H9 (cell line): Measurements from ENCODE around the gene PIAS1. TPM values are rescaled to one million over a fixed set of nuclear protein-coding genes. Genes with fewer than 3 reads are reported as not detected.

Source experiments
- DNase-seq: peaks from one replicate; pipeline ENCODE4 v3.0.0-alpha.2; 2017
- H2AFZ ChIP-seq: one replicate; pipeline ENCODE4 v1.6.1; 2013; ENCODE audit warnings: mild to moderate bottlenecking, low read length, control low read depth, moderate library complexity
- H2AK5ac ChIP-seq: 2 replicates; pipeline ENCODE4 v1.6.1; 2013; ENCODE audit warnings: low read length, control low read depth, mixed read lengths; ENCODE audit not compliant: insufficient read length
- H2BK120ac ChIP-seq: one replicate; pipeline ENCODE4 v1.6.1; 2013; ENCODE audit warnings: low read depth, mild to moderate bottlenecking, low read length, control low read depth, inconsistent platforms; ENCODE audit not compliant: poor library complexity, severe bottlenecking
- H2BK12ac ChIP-seq: 2 replicates; pipeline ENCODE4 v1.6.1; 2013; ENCODE audit warnings: low read length, control low read depth, mixed read lengths, low read depth; ENCODE audit not compliant: insufficient read length
- H2BK15ac ChIP-seq: 2 replicates; pipeline ENCODE4 v1.6.1; 2013; ENCODE audit warnings: low read depth, low read length, control low read depth
- H2BK20ac ChIP-seq: one replicate; pipeline ENCODE4 v1.6.1; 2013; ENCODE audit warnings: low read depth, mild to moderate bottlenecking, low read length, control low read depth, inconsistent platforms; ENCODE audit not compliant: poor library complexity, severe bottlenecking
- H2BK5ac ChIP-seq: 2 replicates; pipeline ENCODE4 v1.6.1; 2013; ENCODE audit warnings: low read length, control low read depth, mixed read lengths; ENCODE audit not compliant: insufficient read length
- H3K14ac ChIP-seq: 2 replicates; pipeline ENCODE4 v1.6.1; 2013; ENCODE audit warnings: low read length, control low read depth; ENCODE audit not compliant: insufficient read depth
- H3K18ac ChIP-seq: 2 replicates; pipeline ENCODE4 v1.6.1; 2013; ENCODE audit warnings: low read depth, mild to moderate bottlenecking, mixed read lengths, low read length, control low read depth; ENCODE audit not compliant: insufficient read length
- H3K23ac ChIP-seq: 2 replicates; pipeline ENCODE4 v1.6.1; 2013; ENCODE audit warnings: low read length, control low read depth, mixed read lengths, low read depth; ENCODE audit not compliant: insufficient read length
- H3K23me2 ChIP-seq: 2 replicates; pipeline ENCODE4 v1.6.1; 2013; ENCODE audit warnings: low read depth, mild to moderate bottlenecking, mixed read lengths, low read length, control low read depth; ENCODE audit not compliant: insufficient read length, poor library complexity, severe bottlenecking
- H3K27ac ChIP-seq: 2 replicates; pipeline ENCODE4 v1.5.1; 2013; ENCODE audit warnings: low read length, control low read depth, mixed read lengths, low read depth; ENCODE audit not compliant: insufficient read length
- H3K27me3 ChIP-seq: 2 replicates; pipeline ENCODE4 v1.6.1; 2013; ENCODE audit warnings: low read length, control low read depth, inconsistent platforms; ENCODE audit not compliant: insufficient read depth
- H3K4ac ChIP-seq: 2 replicates; pipeline ENCODE4 v1.6.1; 2013; ENCODE audit warnings: low read depth, mild to moderate bottlenecking, control low read depth, inconsistent platforms, low read length, moderate library complexity
- H3K4me1 ChIP-seq: 2 replicates; pipeline ENCODE4 v1.6.1; 2013; ENCODE audit warnings: low read length, control low read depth, inconsistent platforms; ENCODE audit not compliant: insufficient read depth
- H3K4me2 ChIP-seq: 2 replicates; pipeline ENCODE4 v1.6.1; 2013; ENCODE audit warnings: low read length, control low read depth, mixed read lengths; ENCODE audit not compliant: insufficient read length, insufficient read depth
- H3K56ac ChIP-seq: 2 replicates; pipeline ENCODE4 v1.6.1; 2013; ENCODE audit warnings: low read depth, mild to moderate bottlenecking, mixed read lengths, low read length, control low read depth; ENCODE audit not compliant: insufficient read length
- H3K79me1 ChIP-seq: 2 replicates; pipeline ENCODE4 v1.6.1; 2013; ENCODE audit warnings: low read depth, mild to moderate bottlenecking, moderate library complexity, low read length, control low read depth, inconsistent platforms; ENCODE audit not compliant: insufficient read depth, poor library complexity, severe bottlenecking
- H3K79me2 ChIP-seq: 2 replicates; pipeline ENCODE4 v1.6.1; 2013; ENCODE audit warnings: low read length, control low read depth, inconsistent platforms; ENCODE audit not compliant: insufficient read depth
- H3K9ac ChIP-seq: 2 replicates; pipeline ENCODE4 v1.6.1; 2013; ENCODE audit warnings: low read length, control low read depth, mixed read lengths; ENCODE audit not compliant: insufficient read length; ENCODE audit errors: extremely low read depth
- H3K9me3 ChIP-seq: one replicate; pipeline ENCODE4 v1.6.1; 2013; ENCODE audit warnings: low read depth, low read length, inconsistent platforms; ENCODE audit not compliant: control insufficient read depth
- H3T11ph ChIP-seq: one replicate; pipeline ENCODE4 v1.6.1; 2013; ENCODE audit warnings: mild to moderate bottlenecking, low read length, control low read depth, inconsistent platforms
- H4K20me1 ChIP-seq: one replicate; pipeline ENCODE4 v1.6.1; 2013; ENCODE audit not compliant: control insufficient read depth, insufficient read length, insufficient read depth
- H4K5ac ChIP-seq: 2 replicates; pipeline ENCODE4 v1.6.1; 2013; ENCODE audit warnings: low read depth, mild to moderate bottlenecking, mixed read lengths, low read length, control low read depth; ENCODE audit not compliant: insufficient read length
- H4K8ac ChIP-seq: replicated peaks from 2 replicates; pipeline ENCODE4 v1.6.1; 2013; ENCODE audit warnings: low read length, control low read depth, mixed read lengths, low read depth; ENCODE audit not compliant: insufficient read length
- H4K91ac ChIP-seq: 2 replicates; pipeline ENCODE4 v1.6.1; 2013; ENCODE audit warnings: low read depth, mild to moderate bottlenecking, moderate library complexity, mixed read lengths, low read length, control low read depth; ENCODE audit not compliant: insufficient read length
- H3K27ac Mint-ChIP-seq, 3 experiments: 2 replicates in 2 of 3; 3 replicates in 1 of 3; pipeline ENCODE4 v1.8.0; 2020 to 2021; ENCODE audit warnings: mixed read lengths in 3 of 3, mild to moderate bottlenecking in 1 of 3, moderate library complexity in 1 of 3
- H3K27me3 Mint-ChIP-seq: 2 replicates; pipeline ENCODE4 v1.8.0; 2021; ENCODE audit warnings: low read depth, mild to moderate bottlenecking, moderate library complexity, mixed read lengths
- H3K36me3 Mint-ChIP-seq, 3 experiments: 2 replicates in 2 of 3; 3 replicates in 1 of 3; pipeline ENCODE4 v1.8.0; 2020 to 2021; ENCODE audit warnings: low read depth in 3 of 3, mixed read lengths in 3 of 3; ENCODE audit not compliant: insufficient read depth in 1 of 3
- H3K4me1 Mint-ChIP-seq, 2 experiments: 2 replicates each; pipeline ENCODE4 v1.8.0; 2020; ENCODE audit warnings: mixed read lengths in 2 of 2
- H3K4me3 Mint-ChIP-seq, 2 experiments: 2 replicates in 1 of 2; 3 replicates in 1 of 2; pipeline ENCODE4 v1.8.0; 2020 to 2021; ENCODE audit warnings: mild to moderate bottlenecking in 2 of 2, mixed read lengths in 2 of 2, moderate library complexity in 1 of 2
- H3K9me3 Mint-ChIP-seq, 2 experiments: 2 replicates in 1 of 2; 3 replicates in 1 of 2; pipeline ENCODE4 v1.8.0; 2020; ENCODE audit warnings: mild to moderate bottlenecking in 2 of 2, mixed read lengths in 2 of 2, moderate library complexity in 1 of 2
- CTCF ChIP-seq: fragments of 200-600 bp; sonication (generic); conservative IDR thresholded peaks from 3 replicates; pipeline ENCODE4 v1.8.0; 2021; ENCODE audit warnings: antibody characterized with exemption, mild to moderate bottlenecking
- WGBS: extraction: QIAGEN DNeasy Blood & Tissue Kit; methylation state at CpG from one replicate; pipeline ENCODE4 v1.1.7; 2013; ENCODE audit warnings: missing lambda C conversion rate, low lambda C conversion rate, mixed read lengths; ENCODE audit not compliant: insufficient read length; ENCODE audit errors: extremely low coverage; 5-methylcytosine and 5-hydroxymethylcytosine counted together
- total RNA-seq: library from RNA; stranded (reverse); gene quantifications from 2 replicates; pipeline ENCODE4 v1.2.1, GENCODE V29; 2021

The PIAS1 gene
- total RNA-seq, 1 experiment from 2014 or later, result 31.1 TPM

GRCh38 chr15:68114356-68114755 lies 60.2 kb downstream of the PIAS1 start:
- H3K23me2 ChIP-seq, result no peaks in the 10 kb centered on the region
- no peaks in the 10 kb centered on the region for H4K20me1 ChIP-seq
- H2AK5ac ChIP-seq, result no peak overlapping the region
- no peak for TF ChIP-seq CTCF
- H3K27ac Mint-ChIP-seq, result no peak overlapping the region
- H3K79me2 ChIP-seq, result no peaks in the 10 kb centered on the region; the same call in 1 of the 2 replicates
- no peak overlapping the region for H3K4me3 Mint-ChIP-seq
- no peak overlapping the region for H3K56ac ChIP-seq
- no peak overlapping the region for H3K27ac ChIP-seq
- no peaks in the 10 kb centered on the region for H3K4me1 ChIP-seq
- H4K5ac ChIP-seq, result no peak overlapping the region
- DNase-seq, result no peak
- H3T11ph ChIP-seq, result no peak overlapping the region
- no peaks in the 10 kb centered on the region for H3K27me3 ChIP-seq
- no peaks in the 10 kb centered on the region for H3K9me3 ChIP-seq
- no peak overlapping the region for H2BK15ac ChIP-seq
- H2AFZ ChIP-seq, result no peak overlapping the region
- no peak overlapping the region for H3K9ac ChIP-seq
- no peak overlapping the region for H4K8ac ChIP-seq
- H3K18ac ChIP-seq, result no peak overlapping the region
- H2BK120ac ChIP-seq, result no peak overlapping the region
- H3K36me3 Mint-ChIP-seq, result peaks cover 0 to 5% (median 5%) of the 10 kb centered on the region in 3 experiments; a peak in 1 of 7 replicates
- H2BK20ac ChIP-seq, result no peak overlapping the region
- H3K23ac ChIP-seq, result no peak overlapping the region
- no peak overlapping the region for H3K4me2 ChIP-seq
- H3K14ac ChIP-seq, result no peak overlapping the region
- no CpG with 5 or more reads among the region's 1 CpG for WGBS
- H2BK12ac ChIP-seq, result no peak overlapping the region
- H3K4ac ChIP-seq, result no peak overlapping the region
- no peak overlapping the region for H2BK5ac ChIP-seq
- H3K4me1 Mint-ChIP-seq, result no peaks in the 10 kb centered on the region
- H3K27me3 Mint-ChIP-seq, result no peaks in the 10 kb centered on the region
- H3K9me3 Mint-ChIP-seq, result no peaks in the 10 kb centered on the region
- peaks cover 8% of the 10 kb centered on the region for H3K79me1 ChIP-seq
- no peak overlapping the region for H4K91ac ChIP-seq
